ENCODE measurements around the gene OVCA2.

The OVCA2 gene

GRCh38 chr17:2048805-2049204 lies 7.0 kb downstream of the OVCA2 start:
- TF ChIP-seq CTCF (IDR thresholded peaks at IDR 0.05; ENCODE audit: extremely low read depth, insufficient read depth, missing control alignments) = no peak
- in situ Hi-C loops (cut with MboI; ENCODE audit: low pct_unique_long_range_greater_than_20kb, low sequenced_read_pairs, unreplicated experiment) = loop anchor here (25.0 kb wide), 1 partner anchor 337 kb away; the partner anchor contains the start of genes TLCD2 and WDR81
- DNase-seq (ENCODE audit: low spot score) = no peak

GRCh38 chr17:2049333-2050299 lies 7.8 kb downstream of the OVCA2 start:
- TF ChIP-seq CTCF (IDR thresholded peaks at IDR 0.05; ENCODE audit: extremely low read depth, insufficient read depth, missing control alignments) = no peak
- in situ Hi-C loops (cut with MboI; ENCODE audit: low pct_unique_long_range_greater_than_20kb, low sequenced_read_pairs, unreplicated experiment) = loop anchor here (25.0 kb wide), 1 partner anchor 337 kb away; the partner anchor contains the start of genes TLCD2 and WDR81

GRCh38 chr17:2050300-2051060 lies 8.7 kb downstream of the OVCA2 start:
- DNase-seq (ENCODE audit: low spot score) = peak; percentile 83
- in situ Hi-C loops (cut with MboI; ENCODE audit: low pct_unique_long_range_greater_than_20kb, low sequenced_read_pairs, unreplicated experiment) = no loop called here
- TF ChIP-seq CTCF (IDR thresholded peaks at IDR 0.05; ENCODE audit: extremely low read depth, insufficient read depth, missing control alignments) = no peak

More at GRCh38 chr17:2049333-2050299, 7.8 kb downstream of the OVCA2 start:
- peak; percentile 95 for DNase-seq (ENCODE audit: low spot score)

GRCh38 chr17:2051061-2051932 lies 9.5 kb downstream of the OVCA2 start:
- no peak for DNase-seq (ENCODE audit: low spot score)
- in situ Hi-C loops (cut with MboI; ENCODE audit: low pct_unique_long_range_greater_than_20kb, low sequenced_read_pairs, unreplicated experiment) = no loop called here
- TF ChIP-seq CTCF (IDR thresholded peaks at IDR 0.05; ENCODE audit: extremely low read depth, insufficient read depth, missing control alignments) = no peak

- no peak for TF ChIP-seq CTCF (IDR thresholded peaks at IDR 0.05; ENCODE audit: extremely low read depth, insufficient read depth, missing control alignments)
- no peak for DNase-seq (ENCODE audit: low spot score)
- in situ Hi-C loops (cut with MboI; ENCODE audit: low pct_unique_long_range_greater_than_20kb, low sequenced_read_pairs, unreplicated experiment) = no loop called here
Observed at GRCh38 chr17:2051933-2052559, 10.2 kb downstream of the OVCA2 start.
